Naive thymus-derived CD4-positive, alpha-beta T cell (primary cell): Measurements from ENCODE around the gene ATP13A5. TPM values are rescaled to one million over a fixed set of nuclear protein-coding genes. Genes with fewer than 3 reads are reported as not detected.

Experiments used
- ATAC-seq: fragments of 150-1000 bp; cut with Tn5 transposase; 2 replicates; pipeline ENCODE4 v1.10.0; 2021; ENCODE audit warnings: mild to moderate bottlenecking, moderate library complexity
- CTCF ChIA-PET: fragments of 350-600 bp; sonication (Branson Sonifier 250); formaldehyde crosslinking; loops from one replicate; lab custom pipeline; 2021; ENCODE audit warnings: antibody characterized with exemption; lab: Charles Lee
- POLR2A ChIA-PET: fragments of 350-600 bp; sonication (Branson Sonifier 250); formaldehyde crosslinking; loops from one replicate; lab custom pipeline; 2021; ENCODE audit warnings: antibody characterized with exemption, inconsistent platforms; lab: Charles Lee
- DNase-seq, 9 donors: peaks; one replicate each; pipeline versions ENCODE4 v3.0.0 to v3.0.0-alpha.2; 2020 to 2022; ENCODE audit warnings: mixed read lengths in 1 of 9
- H3K27ac ChIP-seq: one replicate; pipeline ENCODE4 v1.7.0; 2013; ENCODE audit warnings: mild to moderate bottlenecking, low read depth, low read length, moderate library complexity
- H3K27me3 ChIP-seq, 2 donors: one replicate each; pipeline ENCODE4 v1.7.0; 2013; ENCODE audit warnings: low read length in 2 of 2, mild to moderate bottlenecking in 2 of 2, moderate library complexity in 2 of 2; ENCODE audit not compliant: control insufficient read depth in 2 of 2, insufficient read depth in 2 of 2
- H3K36me3 ChIP-seq, 3 experiments: 1 replicate in 2 of 3; 2 replicates in 1 of 3; pipeline ENCODE4 v1.7.0; 2013; ENCODE audit warnings: low read length in 3 of 3, mild to moderate bottlenecking in 3 of 3, moderate library complexity in 1 of 3; ENCODE audit not compliant: insufficient read depth in 3 of 3, control insufficient read depth in 2 of 3
- H3K4me1 ChIP-seq, 2 donors: one replicate each; pipeline ENCODE4 v1.7.0; 2013; ENCODE audit warnings: low read length in 2 of 2, mild to moderate bottlenecking in 2 of 2, moderate library complexity in 1 of 2; ENCODE audit not compliant: control insufficient read depth in 2 of 2, insufficient read depth in 2 of 2
- H3K4me3 ChIP-seq: 2 replicates; pipeline ENCODE4 v1.7.0; 2013; ENCODE audit warnings: mild to moderate bottlenecking, low read length
- H3K9me3 ChIP-seq, 3 experiments: 1 replicate in 2 of 3; 2 replicates in 1 of 3; pipeline ENCODE4 v1.7.0; 2013; ENCODE audit warnings: low read length in 3 of 3; ENCODE audit not compliant: control insufficient read depth in 2 of 3
- H3K27ac Mint-ChIP-seq, 9 donors: one replicate each; pipeline ENCODE4 v1.8.0; 2020 to 2022; ENCODE audit warnings: mixed read lengths in 9 of 9, mild to moderate bottlenecking in 8 of 9, moderate library complexity in 5 of 9, inconsistent platforms in 2 of 9
- H3K27me3 Mint-ChIP-seq, 5 donors: one replicate each; pipeline ENCODE4 v1.8.0; 2021 to 2022; ENCODE audit warnings: mixed read lengths in 5 of 5, mild to moderate bottlenecking in 1 of 5
- H3K36me3 Mint-ChIP-seq, 5 donors: one replicate each; pipeline ENCODE4 v1.8.0; 2020 to 2022; ENCODE audit warnings: mixed read lengths in 5 of 5, mild to moderate bottlenecking in 3 of 5, inconsistent platforms in 1 of 5
- H3K4me1 Mint-ChIP-seq, 7 donors: one replicate each; pipeline ENCODE4 v1.8.0; 2020 to 2022; ENCODE audit warnings: mixed read lengths in 7 of 7, mild to moderate bottlenecking in 3 of 7, inconsistent platforms in 1 of 7
- H3K4me3 Mint-ChIP-seq, 10 donors: one replicate each; pipeline ENCODE4 v1.8.0; 2020 to 2022; ENCODE audit warnings: mild to moderate bottlenecking in 10 of 10, mixed read lengths in 10 of 10, moderate library complexity in 6 of 10, inconsistent platforms in 2 of 10
- H3K9me3 Mint-ChIP-seq, 11 donors: one replicate each; pipeline ENCODE4 v1.8.0; 2020 to 2022; ENCODE audit warnings: mixed read lengths in 11 of 11, mild to moderate bottlenecking in 4 of 11, inconsistent platforms in 1 of 11, moderate library complexity in 1 of 11
- intact Hi-C, 2 donors: fragments of 100-400 bp; cut with micrococcal nuclease; formaldehyde crosslinking; loops; one replicate each; pipeline ENCODE4 v1.15.1; 2023
- polyA plus RNA-seq, 2 donors: library from polyadenylated mRNA; unstranded; fragments of 300-500 nt; fragmentation: Illumina TruSeq; gene quantifications; one replicate each; pipeline ENCODE4 v1.2.3, GENCODE V29; 2021
- total RNA-seq, 6 experiments: library from RNA in 5 of 6; stranded (reverse) in 5 of 6; gene quantifications; 1 replicate in 5 of 6; 2 replicates in 1 of 6; pipeline ENCODE4 v1.2.3 and lab custom pipeline; 2021 to 2026

ATP13A5 gene
- total RNA-seq (not detected), polyA plus RNA-seq (not detected), total RNA-seq (lab: John Stamatoyannopoulos, UW) (not detected)

- peaks cover 20 to 38% (median 26%) of the 10 kb centered on the region in 5 donors for H3K27me3 Mint-ChIP-seq
- no peak for DNase-seq
- intact Hi-C loops: no loop called here
- no peaks in the 10 kb centered on the region for H3K4me1 ChIP-seq
- no peaks in the 10 kb centered on the region for H3K4me1 Mint-ChIP-seq
- no peaks in the 10 kb centered on the region for H3K27me3 ChIP-seq
- no peak within 1 kb of the TSS for H3K27ac Mint-ChIP-seq
- POLR2A ChIA-PET: no interaction called here
- no peaks in the 10 kb centered on the region for H3K9me3 ChIP-seq
- no peaks in the 10 kb centered on the region for H3K36me3 Mint-ChIP-seq
- no peak within 1 kb of the TSS for H3K27ac ChIP-seq
- no peak within 1 kb of the TSS for H3K4me3 Mint-ChIP-seq
- H3K9me3 Mint-ChIP-seq: peaks cover 0 to 5% (median 0%) of the 10 kb centered on the region in 11 donors
- CTCF ChIA-PET: no interaction called here
- H3K4me3 ChIP-seq: no peak within 1 kb of the TSS
- no peak for ATAC-seq
- no peaks in the 10 kb centered on the region for H3K36me3 ChIP-seq
Observed at GRCh38 chr3:193378706-193379105, at the start of gene ATP13A5. Gene ATP13A5, minus strand, starts transcription at chr3:193378753. Its CDS starts 28 bp downstream, at chr3:193378725.

- Histone ChIP-seq H3K9me3 (peaks cover 0 to 14% (median 0%) of the 10 kb centered on the region in 3 experiments), H3K36me3 (no peaks in the 10 kb centered on the region), H3K4me3 (no peak overlapping the region), H3K27me3 (no peaks in the 10 kb centered on the region), H3K27ac (no peak overlapping the region), H3K4me1 (no peaks in the 10 kb centered on the region)
- ATAC-seq: no peak
- peaks cover 0 to 5% (median 0%) of the 10 kb centered on the region in 5 donors for H3K27me3 Mint-ChIP-seq
- H3K4me3 Mint-ChIP-seq: no peak overlapping the region
- ChIA-PET CTCF (no interaction called here), POLR2A (no interaction called here)
- intact Hi-C loops: no loop called here
- H3K36me3 Mint-ChIP-seq: peaks cover 2 to 78% (median 25%) of the 10 kb centered on the region in 5 donors
- H3K27ac Mint-ChIP-seq: no peak overlapping the region
- H3K9me3 Mint-ChIP-seq: peaks cover 10 to 68% (median 39%) of the 10 kb centered on the region in 11 donors
- H3K4me1 Mint-ChIP-seq: no peaks in the 10 kb centered on the region
- no peak for DNase-seq
Observed at GRCh38 chr3:193418576-193419373, 40.2 kb upstream of the ATP13A5 start.

GRCh38 chr3:193416629-193417028, 38.1 kb upstream of the ATP13A5 start:
- ATAC-seq (no peak), DNase-seq (no peak)
- H3K36me3 Mint-ChIP-seq: peaks cover 2 to 79% (median 27%) of the 10 kb centered on the region in 5 donors
- no peak overlapping the region for H3K4me3 Mint-ChIP-seq
- Histone ChIP-seq H3K9me3 (peaks cover 0 to 14% (median 0%) of the 10 kb centered on the region in 3 experiments), H3K4me1 (no peaks in the 10 kb centered on the region), H3K27ac (no peak overlapping the region), H3K27me3 (no peaks in the 10 kb centered on the region), H3K36me3 (no peaks in the 10 kb centered on the region), H3K4me3 (no peak overlapping the region)
- intact Hi-C loops: no loop called here
- H3K4me1 Mint-ChIP-seq: no peaks in the 10 kb centered on the region
- ChIA-PET CTCF (no interaction called here), POLR2A (no interaction called here)
- H3K27me3 Mint-ChIP-seq: no peaks in the 10 kb centered on the region
- no peak overlapping the region for H3K27ac Mint-ChIP-seq
- H3K9me3 Mint-ChIP-seq: peaks cover 10 to 52% (median 32%) of the 10 kb centered on the region in 11 donors

- ChIA-PET CTCF (no interaction called here), POLR2A (no interaction called here)
- Histone ChIP-seq H3K4me3 (no peak overlapping the region), H3K27me3 (no peaks in the 10 kb centered on the region), H3K4me1 (no peaks in the 10 kb centered on the region), H3K27ac (no peak overlapping the region), H3K9me3 (no peaks in the 10 kb centered on the region), H3K36me3 (no peaks in the 10 kb centered on the region)
- H3K36me3 Mint-ChIP-seq: peaks cover 0 to 19% (median 0%) of the 10 kb centered on the region in 5 donors
- ATAC-seq (no peak), DNase-seq (no peak)
- H3K9me3 Mint-ChIP-seq: peaks cover 0 to 3% (median 0%) of the 10 kb centered on the region in 11 donors
- no peaks in the 10 kb centered on the region for H3K27me3 Mint-ChIP-seq
- no peaks in the 10 kb centered on the region for H3K4me1 Mint-ChIP-seq
- intact Hi-C loops: no loop called here
- no peak overlapping the region for H3K4me3 Mint-ChIP-seq
- no peak overlapping the region for H3K27ac Mint-ChIP-seq
Observed at GRCh38 chr3:193407688-193408087, 29.1 kb upstream of the ATP13A5 start.

GRCh38 chr3:193407112-193407511, 28.6 kb upstream of the ATP13A5 start:
- H3K36me3 Mint-ChIP-seq: peaks cover 0 to 16% (median 0%) of the 10 kb centered on the region in 5 donors
- H3K4me1 Mint-ChIP-seq: no peaks in the 10 kb centered on the region
- DNase-seq (no peak), ATAC-seq (no peak)
- peaks cover 0 to 1% (median 0%) of the 10 kb centered on the region in 11 donors for H3K9me3 Mint-ChIP-seq
- H3K27ac Mint-ChIP-seq: no peak overlapping the region
- Histone ChIP-seq H3K4me3 (no peak overlapping the region), H3K9me3 (no peaks in the 10 kb centered on the region), H3K4me1 (no peaks in the 10 kb centered on the region), H3K27ac (no peak overlapping the region), H3K27me3 (no peaks in the 10 kb centered on the region), H3K36me3 (no peaks in the 10 kb centered on the region)
- no peaks in the 10 kb centered on the region for H3K27me3 Mint-ChIP-seq
- POLR2A ChIA-PET: no interaction called here
- no peak overlapping the region for H3K4me3 Mint-ChIP-seq
- CTCF ChIA-PET: no interaction called here
- intact Hi-C loops: no loop called here

- peaks cover 0 to 10% (median 0%) of the 10 kb centered on the region in 5 donors for H3K36me3 Mint-ChIP-seq
- ChIA-PET CTCF (no interaction called here), POLR2A (no interaction called here)
- H3K4me1 Mint-ChIP-seq: no peaks in the 10 kb centered on the region
- Histone ChIP-seq H3K36me3 (no peaks in the 10 kb centered on the region), H3K9me3 (no peaks in the 10 kb centered on the region), H3K4me1 (no peaks in the 10 kb centered on the region), H3K4me3 (no peak overlapping the region), H3K27me3 (no peaks in the 10 kb centered on the region), H3K27ac (no peak overlapping the region)
- intact Hi-C loops: no loop called here
- H3K27ac Mint-ChIP-seq: no peak overlapping the region
- no peak for ATAC-seq
- H3K9me3 Mint-ChIP-seq: no peaks in the 10 kb centered on the region
- no peaks in the 10 kb centered on the region for H3K27me3 Mint-ChIP-seq
- no peak overlapping the region for H3K4me3 Mint-ChIP-seq
- DNase-seq: no peak
Observed at GRCh38 chr3:193403307-193403706, 24.8 kb upstream of the ATP13A5 start.

- peaks cover 0 to 7% (median 4%) of the 10 kb centered on the region in 5 donors for H3K27me3 Mint-ChIP-seq
- no peaks in the 10 kb centered on the region for H3K4me1 Mint-ChIP-seq
- H3K9me3 ChIP-seq: no peaks in the 10 kb centered on the region
- H3K27ac ChIP-seq: no peak overlapping the region
- peaks cover 0 to 7% (median 0%) of the 10 kb centered on the region in 5 donors for H3K36me3 Mint-ChIP-seq
- intact Hi-C loops: no loop called here
- CTCF ChIA-PET: no interaction called here
- H3K27ac Mint-ChIP-seq: no peak overlapping the region
- no peaks in the 10 kb centered on the region for H3K27me3 ChIP-seq
- H3K4me3 ChIP-seq: no peak overlapping the region
- H3K4me1 ChIP-seq: no peaks in the 10 kb centered on the region
- peaks cover 0 to 4% (median 0%) of the 10 kb centered on the region in 11 donors for H3K9me3 Mint-ChIP-seq
- ATAC-seq (no peak), DNase-seq (no peak)
- no peaks in the 10 kb centered on the region for H3K36me3 ChIP-seq
- no peak overlapping the region for H3K4me3 Mint-ChIP-seq
- POLR2A ChIA-PET: no interaction called here
Observed at GRCh38 chr3:193400304-193400703, 21.8 kb upstream of the ATP13A5 start.
